Testis (tissue), 2 donors: ENCODE measurements around the gene DTNB.

ENCODE experiments used
- CTCF ChIP-seq, 3 experiments: fragments of 450-650 bp in 2 of 3; fragments of 200-600 bp in 1 of 3; sonication (generic) in 1 of 3; IDR thresholded peaks; one replicate each; pipeline ENCODE4 v1.5.1; 2016 to 2019; ENCODE audit warnings: antibody characterized with exemption in 3 of 3, mild to moderate bottlenecking in 2 of 3, moderate library complexity in 1 of 3
- POLR2A ChIP-seq: fragments of 450-650 bp; IDR thresholded peaks from one replicate; pipeline ENCODE4 v1.6.1; 2017; ENCODE audit warnings: antibody characterized with exemption, mild to moderate bottlenecking, moderate library complexity

- TF ChIP-seq CTCF (IDR thresholded peaks at IDR 0.05) (no peak), POLR2A (no peak)
Observed at GRCh38 chr2:25483607-25484266, 189.6 kb downstream of the DTNB start.
